HEK293 (cell line): ENCODE data around the gene ZNF280A.

Experiments used
- CTCF ChIA-PET: fragments of 350-600 bp; formaldehyde crosslinking; extraction: SDS; loops from one replicate; lab custom pipeline; 2021; ENCODE audit warnings: antibody characterized with exemption; lab: Yijun Ruan, JAX
- POLR2A ChIA-PET: fragments of 300-600 bp; formaldehyde crosslinking; extraction: SDS; loops from one replicate; lab custom pipeline; 2020; ENCODE audit warnings: antibody characterized with exemption, inconsistent platforms; lab: Yijun Ruan, JAX
- H3K27ac ChIP-seq: fragments of 200-500 bp; sonication (Bioruptor generic); 2 replicates; pipeline ENCODE4 v1.5.1; 2014; ENCODE audit warnings: low read depth, low read length, control low read depth, inconsistent platforms; ENCODE audit errors: extremely low read depth
- H3K36me3 ChIP-seq, 2 experiments: fragments of 200-500 bp in 1 of 2; sonication (Bioruptor generic) in 1 of 2; 1 replicate in 1 of 2; 2 replicates in 1 of 2; pipeline ENCODE4 v1.5.1; 2014 to 2017; ENCODE audit warnings: inconsistent platforms in 2 of 2, low read length in 2 of 2; ENCODE audit not compliant: control insufficient read depth in 2 of 2, insufficient read depth in 1 of 2
- H3K4me1 ChIP-seq: fragments of 200-500 bp; sonication (Bioruptor generic); 2 replicates; pipeline ENCODE4 v1.5.1; 2014; ENCODE audit warnings: mild to moderate bottlenecking, low read length, inconsistent platforms; ENCODE audit not compliant: control insufficient read depth, insufficient read depth
- H3K4me3 ChIP-seq: 2 replicates; pipeline ENCODE4 v1.5.1; 2011; ENCODE audit warnings: low read depth, mild to moderate bottlenecking, control low read depth, low read length, moderate library complexity
- H3K9me3 ChIP-seq: fragments of 200-500 bp; sonication (Bioruptor generic); 2 replicates; pipeline ENCODE4 v1.5.1; 2014; ENCODE audit warnings: low read depth, low read length, inconsistent platforms; ENCODE audit not compliant: control insufficient read depth, insufficient read depth
- ATF2 ChIP-seq: fragments of 450-650 bp; formaldehyde crosslinking; IDR thresholded peaks from 2 replicates; pipeline ENCODE4 v1.5.1; 2016; ENCODE audit warnings: missing biosample characterization, missing genetic modification characterization, low read depth
- HOXA7 ChIP-seq: sonication (generic); formaldehyde crosslinking; IDR thresholded peaks from 2 replicates; pipeline ENCODE4 v1.8.1; 2022; ENCODE audit warnings: missing genetic modification reagents, borderline replicate concordance
- KLF16 ChIP-seq: fragments of 450-650 bp; formaldehyde crosslinking; IDR thresholded peaks from 2 replicates; pipeline ENCODE4 v1.5.1; 2017; ENCODE audit warnings: missing biosample characterization, missing genetic modification characterization
- OSR2 ChIP-seq: fragments of 450-650 bp; formaldehyde crosslinking; IDR thresholded peaks from 2 replicates; pipeline ENCODE4 v1.5.1; 2016; ENCODE audit warnings: missing biosample characterization, missing genetic modification characterization
- PRDM4 ChIP-seq: fragments of 450-650 bp; formaldehyde crosslinking; IDR thresholded peaks from 2 replicates; pipeline ENCODE4 v1.5.1; 2017; ENCODE audit warnings: missing biosample characterization, missing genetic modification characterization
- SP7 ChIP-seq: fragments of 450-650 bp; formaldehyde crosslinking; IDR thresholded peaks from 2 replicates; pipeline ENCODE4 v1.5.1; 2016; ENCODE audit warnings: missing biosample characterization, missing genetic modification characterization
- WT1 ChIP-seq: fragments of 450-650 bp; formaldehyde crosslinking; IDR thresholded peaks from 2 replicates; pipeline ENCODE4 v1.5.1; 2016; ENCODE audit warnings: missing biosample characterization, missing genetic modification characterization
- ZBTB17 ChIP-seq: fragments of 450-650 bp; formaldehyde crosslinking; IDR thresholded peaks from 2 replicates; pipeline ENCODE4 v1.5.1; 2016; ENCODE audit warnings: missing biosample characterization, missing genetic modification characterization
- ZBTB26 ChIP-seq: fragments of 450-650 bp; formaldehyde crosslinking; optimal IDR thresholded peaks from 2 replicates; pipeline ENCODE3; 2016; ENCODE audit warnings: missing biosample characterization, mild to moderate bottlenecking, missing genetic modification characterization
- ZFHX2 ChIP-seq: fragments of 450-650 bp; formaldehyde crosslinking; conservative IDR thresholded peaks from 2 replicates; pipeline ENCODE4 v1.5.1; 2016; ENCODE audit warnings: missing biosample characterization, missing genetic modification characterization
- ZFP3 ChIP-seq: fragments of 450-650 bp; formaldehyde crosslinking; IDR thresholded peaks from 2 replicates; pipeline ENCODE4 v1.5.1; 2016; ENCODE audit warnings: low read depth, missing biosample characterization, missing genetic modification characterization
- ZFP41 ChIP-seq: fragments of 450-650 bp; formaldehyde crosslinking; IDR thresholded peaks from 2 replicates; pipeline ENCODE4 v1.5.1; 2016; ENCODE audit warnings: missing biosample characterization, missing genetic modification characterization, borderline replicate concordance
- ZNF148 ChIP-seq: fragments of 450-650 bp; formaldehyde crosslinking; IDR thresholded peaks from 2 replicates; pipeline ENCODE4 v1.5.0; 2017; ENCODE audit warnings: missing biosample characterization, missing genetic modification characterization, borderline replicate concordance
- ZNF16 ChIP-seq: fragments of 450-650 bp; formaldehyde crosslinking; IDR thresholded peaks from 2 replicates; pipeline ENCODE4 v1.5.1; 2016; ENCODE audit warnings: low read depth, missing biosample characterization, missing genetic modification characterization
- ZNF2 ChIP-seq: fragments of 450-650 bp; formaldehyde crosslinking; IDR thresholded peaks from 2 replicates; pipeline ENCODE4 v1.5.1; 2016; ENCODE audit warnings: missing biosample characterization, missing genetic modification characterization
- ZNF23 ChIP-seq: fragments of 450-650 bp; formaldehyde crosslinking; IDR thresholded peaks from 2 replicates; pipeline ENCODE4 v1.5.1; 2016; ENCODE audit warnings: missing biosample characterization, missing genetic modification characterization, borderline replicate concordance
- ZNF354C ChIP-seq: fragments of 450-650 bp; formaldehyde crosslinking; IDR thresholded peaks from 2 replicates; pipeline ENCODE4 v1.5.1; 2016; ENCODE audit warnings: missing biosample characterization, missing genetic modification characterization, low read depth, borderline replicate concordance
- ZNF394 ChIP-seq: fragments of 450-650 bp; formaldehyde crosslinking; IDR thresholded peaks from 2 replicates; pipeline ENCODE4 v1.5.1; 2016; ENCODE audit warnings: missing biosample characterization, missing genetic modification characterization, mild to moderate bottlenecking, moderate library complexity, borderline replicate concordance
- ZNF549 ChIP-seq: fragments of 450-650 bp; IDR thresholded peaks from 2 replicates; pipeline ENCODE4 v1.5.1; 2018; ENCODE audit warnings: missing biosample characterization, missing genetic modification characterization, mild to moderate bottlenecking, inconsistent platforms, moderate library complexity
- ZNF580 ChIP-seq: fragments of 450-650 bp; formaldehyde crosslinking; IDR thresholded peaks from 2 replicates; pipeline ENCODE4 v1.5.1; 2016; ENCODE audit warnings: missing biosample characterization, missing genetic modification characterization
- ZNF623 ChIP-seq: fragments of 450-650 bp; formaldehyde crosslinking; IDR thresholded peaks from 2 replicates; pipeline ENCODE4 v1.5.1; 2016; ENCODE audit warnings: missing biosample characterization, missing genetic modification characterization
- ZNF624 ChIP-seq: fragments of 450-650 bp; formaldehyde crosslinking; IDR thresholded peaks from 2 replicates; pipeline ENCODE4 v1.5.1; 2017; ENCODE audit warnings: missing biosample characterization, missing genetic modification characterization
- ZNF692 ChIP-seq: fragments of 450-650 bp; formaldehyde crosslinking; IDR thresholded peaks from 2 replicates; pipeline ENCODE4 v1.5.1; 2016; ENCODE audit warnings: missing biosample characterization, missing genetic modification characterization
- ZNF704 ChIP-seq: fragments of 450-650 bp; formaldehyde crosslinking; IDR thresholded peaks from 2 replicates; pipeline ENCODE4 v1.5.1; 2016; ENCODE audit warnings: missing biosample characterization, missing genetic modification characterization
- ZNF792 ChIP-seq: fragments of 450-650 bp; formaldehyde crosslinking; IDR thresholded peaks from 2 replicates; pipeline ENCODE4 v1.5.1; 2016; ENCODE audit warnings: missing biosample characterization, missing genetic modification characterization
- ZSCAN16 ChIP-seq: fragments of 450-650 bp; formaldehyde crosslinking; IDR thresholded peaks from 2 replicates; pipeline ENCODE4 v1.5.1; 2016; ENCODE audit warnings: missing biosample characterization, missing genetic modification characterization

ZNF280A gene

GRCh38 chr22:22519591-22519990 lies 479 bp downstream of the ZNF280A start (continued):
- TF ChIP-seq ZBTB26 (tag by site-specific recombination) (no peak), ZNF23 (tag by site-specific recombination) (no peak), ZNF2 (tag by site-specific recombination) (no peak), ZNF624 (tag by site-specific recombination) (no peak), ZNF692 (no peak), ZNF148 (no peak), ZNF354C (tag by site-specific recombination) (no peak), ZFP3 (tag by site-specific recombination) (no peak)

GRCh38 chr22:22516992-22517391 lies 3.1 kb downstream of the ZNF280A start:
- H3K36me3 ChIP-seq: no peaks in the 10 kb centered on the region
- ChIA-PET CTCF (no interaction called here), POLR2A (interaction anchor here (0.8 kb wide), 1 partner anchor 8 kb away, joined by 3 read pairs; the partner anchor contains the start of gene ZNF280B)
- no peak overlapping the region for H3K4me3 ChIP-seq
- no peaks in the 10 kb centered on the region for H3K4me1 ChIP-seq
- H3K27ac ChIP-seq: no peak overlapping the region
- no peaks in the 10 kb centered on the region for H3K9me3 ChIP-seq
- no peak for TF ChIP-seq ZFHX2 (tag by site-specific recombination)
- TF ChIP-seq KLF16 (tag by site-specific recombination): no peak
- TF ChIP-seq ZBTB17 (tag by site-specific recombination): no peak
- no peak for TF ChIP-seq SP7 (tag by site-specific recombination)
- TF ChIP-seq OSR2 (tag by site-specific recombination): no peak
- no peak for TF ChIP-seq ZNF549 (tag by site-specific recombination)
- TF ChIP-seq ZNF623 (tag by site-specific recombination): no peak
- no peak for TF ChIP-seq WT1 (tag by site-specific recombination)
- no peak for TF ChIP-seq ZFP41 (tag by site-specific recombination)
- no peak for TF ChIP-seq ZNF580 (tag by site-specific recombination)
- no peak for TF ChIP-seq ZNF792
- TF ChIP-seq PRDM4 (tag by site-specific recombination): no peak
- no peak for TF ChIP-seq ZNF704 (tag by site-specific recombination)
- no peak for TF ChIP-seq ATF2
- TF ChIP-seq ZNF16: no peak
- TF ChIP-seq HOXA7 (CRISPR knock-in tag): no peak
- TF ChIP-seq ZSCAN16 (tag by site-specific recombination): no peak
- no peak for TF ChIP-seq ZNF394 (tag by site-specific recombination)
